Measurements from ENCODE around the gene TTLL5. TPM values are rescaled to one million over a fixed set of nuclear protein-coding genes. Genes with fewer than 3 reads are reported as not detected.

Gene TTLL5
- total RNA-seq, 1 experiment from 2014 or later, result 35.7 TPM

DNA sequence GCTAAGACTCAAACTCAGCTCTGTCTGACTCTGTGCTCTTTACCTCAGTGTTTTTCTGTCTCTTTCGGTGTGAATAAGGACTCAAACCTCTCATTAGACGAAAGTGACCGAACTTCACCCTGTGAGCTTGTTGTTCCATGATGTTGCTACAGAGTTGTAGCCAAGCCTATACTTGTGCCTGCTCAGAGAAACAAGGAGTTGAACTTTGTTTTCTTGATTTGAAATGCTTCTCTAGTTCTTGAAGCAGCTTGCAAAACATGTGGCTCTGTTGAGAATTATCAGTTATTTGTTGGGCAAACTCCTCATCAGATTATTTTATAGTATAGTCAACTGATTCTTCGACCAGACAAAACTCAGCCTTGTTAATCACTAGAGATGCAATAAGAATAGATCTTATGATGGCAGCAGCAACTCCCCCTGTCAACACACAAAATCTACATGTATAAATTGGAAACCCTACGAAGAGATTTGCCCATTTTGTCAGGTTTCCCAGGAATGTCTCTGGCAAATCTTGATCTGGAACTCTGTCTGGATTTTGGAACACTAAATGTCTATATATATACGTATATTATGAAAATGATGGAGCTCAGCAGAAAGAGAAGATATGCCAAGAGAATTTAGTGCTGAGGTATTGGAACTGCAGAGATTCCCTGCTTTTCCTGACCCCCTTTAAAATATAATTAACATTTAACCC, 146.8 kb downstream of the TTLL5 start:
- Mint-ChIP-seq H3K9me3 (no peaks in the 10 kb centered on the region), H3K4me1 (peaks cover 12 to 27% of the 10 kb centered on the region in 2 experiments), H3K4me3 (no peak overlapping the region), H3K36me3 (ENCODE audit: insufficient read depth in 1 of 3, low read depth in 3 of 3) (peaks cover 0 to 9% (median 0%) of the 10 kb centered on the region in 3 experiments; a peak in 1 of 7 replicates), H3K27ac (no peak overlapping the region), H3K27me3 (ENCODE audit: low read depth) (no peaks in the 10 kb centered on the region)
- Histone ChIP-seq H2BK120ac (ENCODE audit: low read depth, low read length, poor library complexity, severe bottlenecking) (no peak overlapping the region), H3K79me1 (ENCODE audit: insufficient read depth, low read depth, low read length, poor library complexity, severe bottlenecking) (no peaks in the 10 kb centered on the region), H4K91ac (ENCODE audit: insufficient read length, low read depth, low read length) (no peak overlapping the region), H3K4me2 (ENCODE audit: insufficient read depth, insufficient read length, low read length) (no peak overlapping the region), H2AK5ac (ENCODE audit: insufficient read length, low read length) (no peak overlapping the region), H2BK20ac (ENCODE audit: low read depth, low read length, poor library complexity, severe bottlenecking) (no peak overlapping the region), H4K20me1 (ENCODE audit: control insufficient read depth, insufficient read depth, insufficient read length) (peaks cover 2% of the 10 kb centered on the region), H4K8ac (replicated peaks; ENCODE audit: insufficient read length, low read depth, low read length) (no peak overlapping the region), H2BK5ac (ENCODE audit: insufficient read length, low read length) (no peak overlapping the region), H3K27me3 (ENCODE audit: insufficient read depth, low read length) (no peaks in the 10 kb centered on the region), H2BK15ac (ENCODE audit: low read depth, low read length) (no peak overlapping the region), H3K23ac (ENCODE audit: insufficient read length, low read depth, low read length) (no peak overlapping the region), H3K23me2 (ENCODE audit: insufficient read length, low read depth, low read length, poor library complexity, severe bottlenecking) (no peaks in the 10 kb centered on the region), H3K27ac (ENCODE audit: insufficient read length, low read depth, low read length) (no peak overlapping the region), H3T11ph (ENCODE audit: low read length) (no peak overlapping the region), H3K18ac (ENCODE audit: insufficient read length, low read depth, low read length) (no peak overlapping the region), H3K14ac (ENCODE audit: insufficient read depth, low read length) (no peak overlapping the region), H3K56ac (ENCODE audit: insufficient read length, low read depth, low read length) (no peak overlapping the region), H2BK12ac (ENCODE audit: insufficient read length, low read depth, low read length) (no peak overlapping the region), H3K9ac (ENCODE audit: extremely low read depth, insufficient read length, low read length) (no peak overlapping the region), H3K4ac (ENCODE audit: low read depth, low read length) (no peak overlapping the region), H4K5ac (ENCODE audit: insufficient read length, low read depth, low read length) (no peak overlapping the region), H3K9me3 (ENCODE audit: control insufficient read depth, low read depth, low read length) (no peaks in the 10 kb centered on the region), H2AFZ (ENCODE audit: low read length) (no peak overlapping the region), H3K79me2 (ENCODE audit: insufficient read depth, low read length) (no peaks in the 10 kb centered on the region), H3K4me1 (ENCODE audit: insufficient read depth, low read length) (peaks cover 3% of the 10 kb centered on the region; the same call in 1 of the 2 replicates)
- DNase-seq, result no peak
- WGBS (ENCODE audit: extremely low coverage, insufficient read length, low lambda C conversion rate), result no CpG with 5 or more reads among the region's 6 CpGs
- TF ChIP-seq, protein P1, sequence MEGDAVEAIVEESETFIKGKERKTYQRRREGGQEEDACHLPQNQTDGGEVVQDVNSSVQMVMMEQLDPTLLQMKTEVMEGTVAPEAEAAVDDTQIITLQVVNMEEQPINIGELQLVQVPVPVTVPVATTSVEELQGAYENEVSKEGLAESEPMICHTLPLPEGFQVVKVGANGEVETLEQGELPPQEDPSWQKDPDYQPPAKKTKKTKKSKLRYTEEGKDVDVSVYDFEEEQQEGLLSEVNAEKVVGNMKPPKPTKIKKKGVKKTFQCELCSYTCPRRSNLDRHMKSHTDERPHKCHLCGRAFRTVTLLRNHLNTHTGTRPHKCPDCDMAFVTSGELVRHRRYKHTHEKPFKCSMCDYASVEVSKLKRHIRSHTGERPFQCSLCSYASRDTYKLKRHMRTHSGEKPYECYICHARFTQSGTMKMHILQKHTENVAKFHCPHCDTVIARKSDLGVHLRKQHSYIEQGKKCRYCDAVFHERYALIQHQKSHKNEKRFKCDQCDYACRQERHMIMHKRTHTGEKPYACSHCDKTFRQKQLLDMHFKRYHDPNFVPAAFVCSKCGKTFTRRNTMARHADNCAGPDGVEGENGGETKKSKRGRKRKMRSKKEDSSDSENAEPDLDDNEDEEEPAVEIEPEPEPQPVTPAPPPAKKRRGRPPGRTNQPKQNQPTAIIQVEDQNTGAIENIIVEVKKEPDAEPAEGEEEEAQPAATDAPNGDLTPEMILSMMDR (conservative IDR thresholded peaks at IDR 0.05), result no peak
